ENCODE data around the gene ENPP4.

DNA sequence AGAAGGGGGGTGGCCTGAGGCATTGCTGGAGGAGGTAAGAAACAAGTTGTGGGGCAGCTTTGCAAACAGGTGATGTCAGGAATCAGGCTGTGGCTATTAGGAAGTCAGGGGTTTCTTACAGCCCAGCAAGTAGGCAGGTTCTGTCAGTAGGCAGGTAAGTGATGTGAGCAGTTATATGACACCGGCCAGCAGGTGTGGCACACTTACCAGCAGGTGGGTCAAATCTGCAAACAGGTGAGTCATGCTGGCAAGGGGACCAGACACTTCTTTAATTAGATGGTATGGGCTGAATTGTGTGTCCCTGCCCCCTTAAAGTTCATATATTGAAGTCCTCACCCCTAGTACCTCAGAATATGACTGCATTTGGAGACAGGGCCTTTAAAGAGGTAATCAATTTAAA is 16.4 kb upstream of the ENPP4 start:
- TF ChIP-seq, protein P1, sequence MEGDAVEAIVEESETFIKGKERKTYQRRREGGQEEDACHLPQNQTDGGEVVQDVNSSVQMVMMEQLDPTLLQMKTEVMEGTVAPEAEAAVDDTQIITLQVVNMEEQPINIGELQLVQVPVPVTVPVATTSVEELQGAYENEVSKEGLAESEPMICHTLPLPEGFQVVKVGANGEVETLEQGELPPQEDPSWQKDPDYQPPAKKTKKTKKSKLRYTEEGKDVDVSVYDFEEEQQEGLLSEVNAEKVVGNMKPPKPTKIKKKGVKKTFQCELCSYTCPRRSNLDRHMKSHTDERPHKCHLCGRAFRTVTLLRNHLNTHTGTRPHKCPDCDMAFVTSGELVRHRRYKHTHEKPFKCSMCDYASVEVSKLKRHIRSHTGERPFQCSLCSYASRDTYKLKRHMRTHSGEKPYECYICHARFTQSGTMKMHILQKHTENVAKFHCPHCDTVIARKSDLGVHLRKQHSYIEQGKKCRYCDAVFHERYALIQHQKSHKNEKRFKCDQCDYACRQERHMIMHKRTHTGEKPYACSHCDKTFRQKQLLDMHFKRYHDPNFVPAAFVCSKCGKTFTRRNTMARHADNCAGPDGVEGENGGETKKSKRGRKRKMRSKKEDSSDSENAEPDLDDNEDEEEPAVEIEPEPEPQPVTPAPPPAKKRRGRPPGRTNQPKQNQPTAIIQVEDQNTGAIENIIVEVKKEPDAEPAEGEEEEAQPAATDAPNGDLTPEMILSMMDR (IDR thresholded peaks at IDR 0.05): no peak
- no peak for TF ChIP-seq POLR2A (IDR thresholded peaks at IDR 0.05)
